ENCODE data around the gene BTAF1. TPM values are rescaled to one million over a fixed set of nuclear protein-coding genes. Genes with fewer than 3 reads are reported as not detected.

BTAF1 gene
- total and polyA plus RNA-seq, 2 experiments from 2014 or later = 30.4 to 55.7 TPM

DNA sequence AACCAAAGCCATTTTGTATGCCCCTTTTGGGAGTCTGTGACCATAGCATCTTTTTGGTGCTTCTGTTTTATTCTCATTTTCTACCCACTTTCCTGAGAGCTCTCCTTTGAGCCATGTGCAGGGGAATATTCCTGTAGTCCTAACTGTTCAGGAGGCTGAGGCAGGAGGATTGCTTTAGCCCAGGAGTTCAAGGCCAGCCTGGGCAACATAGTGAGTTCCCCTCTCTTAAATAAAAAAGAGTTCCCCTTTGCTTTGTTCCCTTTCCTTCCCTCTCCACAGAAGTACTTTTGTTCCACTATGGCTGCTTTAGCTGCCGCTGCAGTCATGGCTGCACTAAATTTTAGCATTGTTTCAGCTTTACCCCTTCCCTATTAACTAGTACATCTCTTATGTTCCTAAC lies 85.9 kb downstream of the BTAF1 start:
- Mint-ChIP-seq H3K9me3 (no peaks in the 10 kb centered on the region), H3K36me3 (ENCODE audit: low read depth) (peaks cover 50% of the 10 kb centered on the region), H3K4me1 (no peaks in the 10 kb centered on the region), H3K27ac (no peak overlapping the region), H3K27me3 (ENCODE audit: insufficient read depth, low read depth, poor library complexity) (no peaks in the 10 kb centered on the region), H3K4me3 (no peak overlapping the region)
- no peak overlapping the region for H3K4me2 ChIP-seq
- H3K79me2 ChIP-seq (replicated peaks; ENCODE audit: insufficient read depth) = no peaks in the 10 kb centered on the region
- H3K36me3 ChIP-seq (ENCODE audit: insufficient read depth) = peaks cover 24% of the 10 kb centered on the region
- no peak overlapping the region for H3K27ac ChIP-seq (ENCODE audit: low read depth)
- ATAC-seq (no peak), DNase-seq (ENCODE audit: low spot score) (no peak)
- H3K4me1 ChIP-seq (ENCODE audit: insufficient read depth) = no peaks in the 10 kb centered on the region
- no peak overlapping the region for H3K4me3 ChIP-seq
- H3F3A ChIP-seq (replicated peaks; ENCODE audit: low read depth) = no peaks in the 10 kb centered on the region
- H3K9me2 ChIP-seq (ENCODE audit: insufficient read depth) = no peaks in the 10 kb centered on the region
- no peaks in the 10 kb centered on the region for H3K27me3 ChIP-seq (ENCODE audit: insufficient read depth)
- H4K20me1 ChIP-seq (replicated peaks; ENCODE audit: insufficient read depth) = no peaks in the 10 kb centered on the region; the same call in 1 of the 2 replicates
- no peak overlapping the region for H2AFZ ChIP-seq
- TF ChIP-seq ZNF331 (CRISPR knock-in tag; IDR thresholded peaks at IDR 0.05; ENCODE audit: low read depth) = no peak
- TF ChIP-seq POLR2AphosphoS5 (IDR thresholded peaks at IDR 0.05; ENCODE audit: low read depth) = no peak
- TF ChIP-seq, protein P1, sequence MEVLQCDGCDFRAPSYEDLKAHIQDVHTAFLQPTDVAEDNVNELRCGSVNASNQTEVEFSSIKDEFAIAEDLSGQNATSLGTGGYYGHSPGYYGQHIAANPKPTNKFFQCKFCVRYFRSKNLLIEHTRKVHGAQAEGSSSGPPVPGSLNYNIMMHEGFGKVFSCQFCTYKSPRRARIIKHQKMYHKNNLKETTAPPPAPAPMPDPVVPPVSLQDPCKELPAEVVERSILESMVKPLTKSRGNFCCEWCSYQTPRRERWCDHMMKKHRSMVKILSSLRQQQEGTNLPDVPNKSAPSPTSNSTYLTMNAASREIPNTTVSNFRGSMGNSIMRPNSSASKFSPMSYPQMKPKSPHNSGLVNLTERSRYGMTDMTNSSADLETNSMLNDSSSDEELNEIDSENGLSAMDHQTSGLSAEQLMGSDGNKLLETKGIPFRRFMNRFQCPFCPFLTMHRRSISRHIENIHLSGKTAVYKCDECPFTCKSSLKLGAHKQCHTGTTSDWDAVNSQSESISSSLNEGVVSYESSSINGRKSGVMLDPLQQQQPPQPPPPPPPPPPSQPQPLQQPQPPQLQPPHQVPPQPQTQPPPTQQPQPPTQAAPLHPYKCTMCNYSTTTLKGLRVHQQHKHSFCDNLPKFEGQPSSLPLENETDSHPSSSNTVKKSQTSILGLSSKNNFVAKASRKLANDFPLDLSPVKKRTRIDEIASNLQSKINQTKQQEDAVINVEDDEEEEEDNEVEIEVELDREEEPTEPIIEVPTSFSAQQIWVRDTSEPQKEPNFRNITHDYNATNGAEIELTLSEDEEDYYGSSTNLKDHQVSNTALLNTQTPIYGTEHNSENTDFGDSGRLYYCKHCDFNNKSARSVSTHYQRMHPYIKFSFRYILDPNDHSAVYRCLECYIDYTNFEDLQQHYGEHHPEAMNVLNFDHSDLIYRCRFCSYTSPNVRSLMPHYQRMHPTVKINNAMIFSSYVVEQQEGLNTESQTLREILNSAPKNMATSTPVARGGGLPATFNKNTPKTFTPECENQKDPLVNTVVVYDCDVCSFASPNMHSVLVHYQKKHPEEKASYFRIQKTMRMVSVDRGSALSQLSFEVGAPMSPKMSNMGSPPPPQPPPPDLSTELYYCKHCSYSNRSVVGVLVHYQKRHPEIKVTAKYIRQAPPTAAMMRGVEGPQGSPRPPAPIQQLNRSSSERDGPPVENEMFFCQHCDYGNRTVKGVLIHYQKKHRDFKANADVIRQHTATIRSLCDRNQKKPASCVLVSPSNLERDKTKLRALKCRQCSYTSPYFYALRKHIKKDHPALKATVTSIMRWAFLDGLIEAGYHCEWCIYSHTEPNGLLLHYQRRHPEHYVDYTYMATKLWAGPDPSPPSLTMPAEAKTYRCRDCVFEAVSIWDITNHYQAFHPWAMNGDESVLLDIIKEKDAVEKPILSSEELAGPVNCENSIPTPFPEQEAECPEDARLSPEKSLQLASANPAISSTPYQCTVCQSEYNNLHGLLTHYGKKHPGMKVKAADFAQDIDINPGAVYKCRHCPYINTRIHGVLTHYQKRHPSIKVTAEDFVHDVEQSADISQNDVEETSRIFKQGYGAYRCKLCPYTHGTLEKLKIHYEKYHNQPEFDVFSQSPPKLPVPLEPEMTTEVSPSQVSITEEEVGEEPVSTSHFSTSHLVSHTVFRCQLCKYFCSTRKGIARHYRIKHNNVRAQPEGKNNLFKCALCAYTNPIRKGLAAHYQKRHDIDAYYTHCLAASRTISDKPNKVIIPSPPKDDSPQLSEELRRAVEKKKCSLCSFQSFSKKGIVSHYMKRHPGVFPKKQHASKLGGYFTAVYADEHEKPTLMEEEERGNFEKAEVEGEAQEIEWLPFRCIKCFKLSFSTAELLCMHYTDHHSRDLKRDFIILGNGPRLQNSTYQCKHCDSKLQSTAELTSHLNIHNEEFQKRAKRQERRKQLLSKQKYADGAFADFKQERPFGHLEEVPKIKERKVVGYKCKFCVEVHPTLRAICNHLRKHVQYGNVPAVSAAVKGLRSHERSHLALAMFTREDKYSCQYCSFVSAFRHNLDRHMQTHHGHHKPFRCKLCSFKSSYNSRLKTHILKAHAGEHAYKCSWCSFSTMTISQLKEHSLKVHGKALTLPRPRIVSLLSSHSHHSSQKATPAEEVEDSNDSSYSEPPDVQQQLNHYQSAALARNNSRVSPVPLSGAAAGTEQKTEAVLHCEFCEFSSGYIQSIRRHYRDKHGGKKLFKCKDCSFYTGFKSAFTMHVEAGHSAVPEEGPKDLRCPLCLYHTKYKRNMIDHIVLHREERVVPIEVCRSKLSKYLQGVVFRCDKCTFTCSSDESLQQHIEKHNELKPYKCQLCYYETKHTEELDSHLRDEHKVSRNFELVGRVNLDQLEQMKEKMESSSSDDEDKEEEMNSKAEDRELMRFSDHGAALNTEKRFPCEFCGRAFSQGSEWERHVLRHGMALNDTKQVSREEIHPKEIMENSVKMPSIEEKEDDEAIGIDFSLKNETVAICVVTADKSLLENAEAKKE (CRISPR knock-in tag; IDR thresholded peaks at IDR 0.05) = no peak
- TF ChIP-seq CREB1 (CRISPR knock-in tag; IDR thresholded peaks at IDR 0.05; ENCODE audit: low read depth) = no peak
- TF ChIP-seq ZNF114 (CRISPR knock-in tag; IDR thresholded peaks at IDR 0.05) = no peak
- TF ChIP-seq, protein P2, sequence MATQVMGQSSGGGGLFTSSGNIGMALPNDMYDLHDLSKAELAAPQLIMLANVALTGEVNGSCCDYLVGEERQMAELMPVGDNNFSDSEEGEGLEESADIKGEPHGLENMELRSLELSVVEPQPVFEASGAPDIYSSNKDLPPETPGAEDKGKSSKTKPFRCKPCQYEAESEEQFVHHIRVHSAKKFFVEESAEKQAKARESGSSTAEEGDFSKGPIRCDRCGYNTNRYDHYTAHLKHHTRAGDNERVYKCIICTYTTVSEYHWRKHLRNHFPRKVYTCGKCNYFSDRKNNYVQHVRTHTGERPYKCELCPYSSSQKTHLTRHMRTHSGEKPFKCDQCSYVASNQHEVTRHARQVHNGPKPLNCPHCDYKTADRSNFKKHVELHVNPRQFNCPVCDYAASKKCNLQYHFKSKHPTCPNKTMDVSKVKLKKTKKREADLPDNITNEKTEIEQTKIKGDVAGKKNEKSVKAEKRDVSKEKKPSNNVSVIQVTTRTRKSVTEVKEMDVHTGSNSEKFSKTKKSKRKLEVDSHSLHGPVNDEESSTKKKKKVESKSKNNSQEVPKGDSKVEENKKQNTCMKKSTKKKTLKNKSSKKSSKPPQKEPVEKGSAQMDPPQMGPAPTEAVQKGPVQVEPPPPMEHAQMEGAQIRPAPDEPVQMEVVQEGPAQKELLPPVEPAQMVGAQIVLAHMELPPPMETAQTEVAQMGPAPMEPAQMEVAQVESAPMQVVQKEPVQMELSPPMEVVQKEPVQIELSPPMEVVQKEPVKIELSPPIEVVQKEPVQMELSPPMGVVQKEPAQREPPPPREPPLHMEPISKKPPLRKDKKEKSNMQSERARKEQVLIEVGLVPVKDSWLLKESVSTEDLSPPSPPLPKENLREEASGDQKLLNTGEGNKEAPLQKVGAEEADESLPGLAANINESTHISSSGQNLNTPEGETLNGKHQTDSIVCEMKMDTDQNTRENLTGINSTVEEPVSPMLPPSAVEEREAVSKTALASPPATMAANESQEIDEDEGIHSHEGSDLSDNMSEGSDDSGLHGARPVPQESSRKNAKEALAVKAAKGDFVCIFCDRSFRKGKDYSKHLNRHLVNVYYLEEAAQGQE (IDR thresholded peaks at IDR 0.05; ENCODE audit: unreplicated experiment) = no peak
- no peak for TF ChIP-seq STAT1 (IDR thresholded peaks at IDR 0.05; ENCODE audit: unreplicated experiment)
- TF ChIP-seq, protein P3, sequence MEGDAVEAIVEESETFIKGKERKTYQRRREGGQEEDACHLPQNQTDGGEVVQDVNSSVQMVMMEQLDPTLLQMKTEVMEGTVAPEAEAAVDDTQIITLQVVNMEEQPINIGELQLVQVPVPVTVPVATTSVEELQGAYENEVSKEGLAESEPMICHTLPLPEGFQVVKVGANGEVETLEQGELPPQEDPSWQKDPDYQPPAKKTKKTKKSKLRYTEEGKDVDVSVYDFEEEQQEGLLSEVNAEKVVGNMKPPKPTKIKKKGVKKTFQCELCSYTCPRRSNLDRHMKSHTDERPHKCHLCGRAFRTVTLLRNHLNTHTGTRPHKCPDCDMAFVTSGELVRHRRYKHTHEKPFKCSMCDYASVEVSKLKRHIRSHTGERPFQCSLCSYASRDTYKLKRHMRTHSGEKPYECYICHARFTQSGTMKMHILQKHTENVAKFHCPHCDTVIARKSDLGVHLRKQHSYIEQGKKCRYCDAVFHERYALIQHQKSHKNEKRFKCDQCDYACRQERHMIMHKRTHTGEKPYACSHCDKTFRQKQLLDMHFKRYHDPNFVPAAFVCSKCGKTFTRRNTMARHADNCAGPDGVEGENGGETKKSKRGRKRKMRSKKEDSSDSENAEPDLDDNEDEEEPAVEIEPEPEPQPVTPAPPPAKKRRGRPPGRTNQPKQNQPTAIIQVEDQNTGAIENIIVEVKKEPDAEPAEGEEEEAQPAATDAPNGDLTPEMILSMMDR (conservative IDR thresholded peaks at IDR 0.05; ENCODE audit: low read depth in 2 of 2) = no peak
- TF ChIP-seq EZH2 (IDR thresholded peaks at IDR 0.05; ENCODE audit: low read depth, unreplicated experiment) = no peak
- TF ChIP-seq, protein P4, sequence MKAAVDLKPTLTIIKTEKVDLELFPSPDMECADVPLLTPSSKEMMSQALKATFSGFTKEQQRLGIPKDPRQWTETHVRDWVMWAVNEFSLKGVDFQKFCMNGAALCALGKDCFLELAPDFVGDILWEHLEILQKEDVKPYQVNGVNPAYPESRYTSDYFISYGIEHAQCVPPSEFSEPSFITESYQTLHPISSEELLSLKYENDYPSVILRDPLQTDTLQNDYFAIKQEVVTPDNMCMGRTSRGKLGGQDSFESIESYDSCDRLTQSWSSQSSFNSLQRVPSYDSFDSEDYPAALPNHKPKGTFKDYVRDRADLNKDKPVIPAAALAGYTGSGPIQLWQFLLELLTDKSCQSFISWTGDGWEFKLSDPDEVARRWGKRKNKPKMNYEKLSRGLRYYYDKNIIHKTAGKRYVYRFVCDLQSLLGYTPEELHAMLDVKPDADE (IDR thresholded peaks at IDR 0.05) = no peak
- no peak for TF ChIP-seq EZH2phosphoT487 (IDR thresholded peaks at IDR 0.05; ENCODE audit: unreplicated experiment)
- no peak for TF ChIP-seq NANOG (IDR thresholded peaks at IDR 0.05; ENCODE audit: borderline replicate concordance)
- TF ChIP-seq JUNB (IDR thresholded peaks at IDR 0.05; ENCODE audit: unreplicated experiment) = no peak

Data from GM23338 (cell line).